ENCODE results near the gene TMEM87B. TPM values are rescaled to one million over a fixed set of nuclear protein-coding genes. Genes with fewer than 3 reads are reported as not detected.

The TMEM87B gene
- total and polyA plus RNA-seq, 2 of the 4 experiments (the other 2 are of a cell fraction) = 6.3 to 12.5 TPM

DNA sequence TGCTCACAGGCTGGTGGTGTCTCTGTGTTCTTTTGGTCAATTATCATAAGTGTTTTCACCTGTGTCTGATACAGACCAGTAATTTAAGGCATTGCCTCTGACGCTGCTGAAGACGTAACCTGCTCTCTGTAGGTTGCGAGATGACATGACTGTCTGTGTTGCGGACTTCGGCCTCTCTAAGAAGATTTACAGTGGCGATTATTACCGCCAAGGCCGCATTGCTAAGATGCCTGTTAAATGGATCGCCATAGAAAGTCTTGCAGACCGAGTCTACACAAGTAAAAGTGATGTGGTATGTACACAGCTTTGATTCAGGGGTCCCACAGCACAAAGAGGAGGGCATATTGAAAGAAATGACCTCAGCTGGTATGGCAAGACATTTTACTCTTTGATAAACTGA lies 33.8 kb upstream of the TMEM87B start:
- Histone ChIP-seq H3K9ac (ENCODE audit: low read depth, low read length) (no peak overlapping the region), H3K23ac (ENCODE audit: low read depth, low read length) (no peak overlapping the region), H2BK5ac (ENCODE audit: low read depth, low read length, poor library complexity, severe bottlenecking) (no peak overlapping the region), H2BK15ac (ENCODE audit: low read depth, low read length) (no peak overlapping the region), H3K4me2 (ENCODE audit: low read depth, low read length) (no peak overlapping the region), H4K5ac (ENCODE audit: low read depth, low read length) (no peak overlapping the region), H3K9me3 (ENCODE audit: control insufficient read depth, insufficient read depth, low read length) (no peaks in the 10 kb centered on the region), H3K4ac (ENCODE audit: low read depth, low read length) (no peak overlapping the region), H3K4me3 (ENCODE audit: insufficient read depth, low read depth, low read length) (no peak overlapping the region), H3K79me1 (ENCODE audit: low read depth in 1 of 2, low read length in 2 of 2) (no peaks in the 10 kb centered on the region), H3K14ac (replicated peaks; ENCODE audit: low read depth, low read length) (no peak overlapping the region), H3K9me1 (ENCODE audit: insufficient read depth, low read length) (no peaks in the 10 kb centered on the region), H3K4me1 (ENCODE audit: control insufficient read depth, insufficient read depth, low read length) (no peaks in the 10 kb centered on the region), H2AK9ac (replicated peaks; ENCODE audit: low read depth, low read length, poor library complexity) (no peak overlapping the region), H3K27me3 (ENCODE audit: control insufficient read depth, insufficient read depth, low read length) (peaks cover 6% of the 10 kb centered on the region), H2AFZ (replicated peaks; ENCODE audit: low read length, poor library complexity) (no peak overlapping the region), H2BK20ac (ENCODE audit: low read depth, low read length) (no peak overlapping the region), H3K18ac (ENCODE audit: low read depth, low read length) (no peak overlapping the region), H3K36me3 (ENCODE audit: control insufficient read depth, insufficient read depth, low read length) (no peaks in the 10 kb centered on the region), H2BK120ac (ENCODE audit: low read depth, low read length) (no peak overlapping the region), H3K27ac (ENCODE audit: insufficient read depth, low read length) (no peak overlapping the region), H4K91ac (ENCODE audit: insufficient read depth, low read depth, low read length) (no peak overlapping the region), H3K56ac (ENCODE audit: extremely low read depth, insufficient read depth, low read length) (no peak overlapping the region), H2AK5ac (ENCODE audit: low read depth, low read length) (no peak overlapping the region), H4K8ac (ENCODE audit: low read depth in 2 of 2, low read length in 2 of 2) (no peak overlapping the region), H4K20me1 (ENCODE audit: insufficient read depth, low read length) (no peaks in the 10 kb centered on the region; the same call in 1 of the 2 replicates)
- dilution Hi-C loops (cut with HindIII; ENCODE audit: low sequenced_read_pairs, unreplicated experiment) = no loop called here
- DNase-seq (no peak), ATAC-seq (ENCODE audit: low read depth) (no peak)
- TF ChIP-seq MAZ (IDR thresholded peaks at IDR 0.05; ENCODE audit: borderline replicate concordance, low read depth, low read length) (no peak), BHLHE40 (IDR thresholded peaks at IDR 0.05; ENCODE audit: low read depth, low read length) (no peak), MXI1 (IDR thresholded peaks at IDR 0.05; ENCODE audit: borderline replicate concordance, low read depth, low read length) (no peak), RFX5 (IDR thresholded peaks at IDR 0.05; ENCODE audit: low read depth, low read length) (no peak), RAD21 (IDR thresholded peaks at IDR 0.05; ENCODE audit: low read length) (no peak), POLR2A (IDR thresholded peaks at IDR 0.05; ENCODE audit: low read depth, low read length) (no peak)
- TF ChIP-seq, protein P1, sequence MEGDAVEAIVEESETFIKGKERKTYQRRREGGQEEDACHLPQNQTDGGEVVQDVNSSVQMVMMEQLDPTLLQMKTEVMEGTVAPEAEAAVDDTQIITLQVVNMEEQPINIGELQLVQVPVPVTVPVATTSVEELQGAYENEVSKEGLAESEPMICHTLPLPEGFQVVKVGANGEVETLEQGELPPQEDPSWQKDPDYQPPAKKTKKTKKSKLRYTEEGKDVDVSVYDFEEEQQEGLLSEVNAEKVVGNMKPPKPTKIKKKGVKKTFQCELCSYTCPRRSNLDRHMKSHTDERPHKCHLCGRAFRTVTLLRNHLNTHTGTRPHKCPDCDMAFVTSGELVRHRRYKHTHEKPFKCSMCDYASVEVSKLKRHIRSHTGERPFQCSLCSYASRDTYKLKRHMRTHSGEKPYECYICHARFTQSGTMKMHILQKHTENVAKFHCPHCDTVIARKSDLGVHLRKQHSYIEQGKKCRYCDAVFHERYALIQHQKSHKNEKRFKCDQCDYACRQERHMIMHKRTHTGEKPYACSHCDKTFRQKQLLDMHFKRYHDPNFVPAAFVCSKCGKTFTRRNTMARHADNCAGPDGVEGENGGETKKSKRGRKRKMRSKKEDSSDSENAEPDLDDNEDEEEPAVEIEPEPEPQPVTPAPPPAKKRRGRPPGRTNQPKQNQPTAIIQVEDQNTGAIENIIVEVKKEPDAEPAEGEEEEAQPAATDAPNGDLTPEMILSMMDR (conservative IDR thresholded peaks at IDR 0.05; ENCODE audit: low read depth, low read length) = no peak
- TF ChIP-seq, protein P2, sequence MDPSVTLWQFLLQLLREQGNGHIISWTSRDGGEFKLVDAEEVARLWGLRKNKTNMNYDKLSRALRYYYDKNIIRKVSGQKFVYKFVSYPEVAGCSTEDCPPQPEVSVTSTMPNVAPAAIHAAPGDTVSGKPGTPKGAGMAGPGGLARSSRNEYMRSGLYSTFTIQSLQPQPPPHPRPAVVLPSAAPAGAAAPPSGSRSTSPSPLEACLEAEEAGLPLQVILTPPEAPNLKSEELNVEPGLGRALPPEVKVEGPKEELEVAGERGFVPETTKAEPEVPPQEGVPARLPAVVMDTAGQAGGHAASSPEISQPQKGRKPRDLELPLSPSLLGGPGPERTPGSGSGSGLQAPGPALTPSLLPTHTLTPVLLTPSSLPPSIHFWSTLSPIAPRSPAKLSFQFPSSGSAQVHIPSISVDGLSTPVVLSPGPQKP (IDR thresholded peaks at IDR 0.05; ENCODE audit: borderline replicate concordance, low read depth, low read length) = no peak
- TF ChIP-seq, protein P3, sequence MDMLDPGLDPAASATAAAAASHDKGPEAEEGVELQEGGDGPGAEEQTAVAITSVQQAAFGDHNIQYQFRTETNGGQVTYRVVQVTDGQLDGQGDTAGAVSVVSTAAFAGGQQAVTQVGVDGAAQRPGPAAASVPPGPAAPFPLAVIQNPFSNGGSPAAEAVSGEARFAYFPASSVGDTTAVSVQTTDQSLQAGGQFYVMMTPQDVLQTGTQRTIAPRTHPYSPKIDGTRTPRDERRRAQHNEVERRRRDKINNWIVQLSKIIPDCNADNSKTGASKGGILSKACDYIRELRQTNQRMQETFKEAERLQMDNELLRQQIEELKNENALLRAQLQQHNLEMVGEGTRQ (IDR thresholded peaks at IDR 0.05; ENCODE audit: low read depth, low read length) = no peak
- WGBS, 2 experiments (ENCODE audit: extremely low coverage in 2 of 2, insufficient read length in 1 of 2) = 89% methylated on average over 10 of the region's 10 CpGs; no CpG with 5 or more reads in 1 of the 2 experiments
- in situ Hi-C loops (cut with MboI; ENCODE audit: low sequenced_read_pairs) = no loop called here
- ChIA-PET CTCF (no interaction called here), POLR2A (ENCODE audit: unreplicated experiment) (no interaction called here)
- intact Hi-C loops (cut with micrococcal nuclease) = no loop called here
- BruUV-seq (replicated peaks) = no TSS peak

Measured in IMR-90 (cell line).